DOHH2 (cell line): ENCODE data around the gene DLGAP1.

Experiments
- EZH2phosphoT487 ChIP-seq: fragments of 200-600 bp; sonication (generic); IDR thresholded peaks from 2 replicates; pipeline ENCODE4 v1.6.1; 2017; ENCODE audit warnings: borderline replicate concordance, mild to moderate bottlenecking, antibody characterized with exemption, low read length, moderate library complexity, mixed read lengths
- TF ChIP-seq, protein P1 (sequence below): fragments of 200-600 bp; sonication (generic); IDR thresholded peaks from one replicate; pipeline ENCODE4 v1.5.1; 2014; ENCODE audit warnings: antibody characterized with exemption, mild to moderate bottlenecking, low read depth, low read length; ENCODE audit not compliant: poor library complexity, severe bottlenecking

DNA sequence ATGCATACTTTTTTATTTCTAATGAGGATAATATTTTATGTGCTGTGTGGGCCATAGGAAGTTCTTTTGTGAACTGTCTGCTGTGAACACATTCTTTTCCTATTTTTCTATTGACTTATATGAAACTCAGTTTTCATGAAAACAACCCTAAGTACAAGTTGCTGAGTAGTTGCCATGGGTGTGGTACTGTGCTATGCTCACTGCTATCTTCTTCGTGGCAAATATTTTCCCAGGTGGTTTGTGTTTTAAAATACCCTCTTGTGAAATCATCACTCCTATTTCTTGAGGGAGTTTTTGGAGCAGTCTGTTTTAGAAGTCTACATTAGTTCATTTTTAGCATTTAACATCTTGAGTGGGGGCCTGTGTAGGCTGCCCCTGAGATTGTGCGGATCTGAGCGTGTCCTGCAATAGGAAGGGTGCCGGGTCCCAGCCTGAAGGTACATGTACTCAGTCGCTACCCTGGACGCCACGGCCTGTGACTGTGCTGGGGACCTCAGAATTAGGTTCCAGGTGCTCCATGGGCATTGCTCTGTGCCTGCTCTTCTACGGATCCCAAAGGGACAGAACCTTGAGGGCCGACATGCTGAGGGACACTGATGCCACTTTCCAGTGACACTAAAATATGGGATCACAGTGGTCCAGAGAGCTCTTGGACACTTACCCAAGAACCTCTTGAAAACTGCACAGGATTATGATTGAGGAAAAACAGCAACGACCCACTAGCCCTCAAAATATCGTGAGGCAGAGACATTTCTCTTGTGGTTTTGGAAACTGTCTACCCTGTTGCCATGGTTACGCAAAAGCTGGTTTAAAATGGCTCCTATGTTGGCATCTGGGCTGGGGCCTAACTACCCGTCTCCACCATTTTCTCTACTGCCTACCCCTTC, 524.7 kb downstream of the DLGAP1 start:
- TF ChIP-seq, protein P1, sequence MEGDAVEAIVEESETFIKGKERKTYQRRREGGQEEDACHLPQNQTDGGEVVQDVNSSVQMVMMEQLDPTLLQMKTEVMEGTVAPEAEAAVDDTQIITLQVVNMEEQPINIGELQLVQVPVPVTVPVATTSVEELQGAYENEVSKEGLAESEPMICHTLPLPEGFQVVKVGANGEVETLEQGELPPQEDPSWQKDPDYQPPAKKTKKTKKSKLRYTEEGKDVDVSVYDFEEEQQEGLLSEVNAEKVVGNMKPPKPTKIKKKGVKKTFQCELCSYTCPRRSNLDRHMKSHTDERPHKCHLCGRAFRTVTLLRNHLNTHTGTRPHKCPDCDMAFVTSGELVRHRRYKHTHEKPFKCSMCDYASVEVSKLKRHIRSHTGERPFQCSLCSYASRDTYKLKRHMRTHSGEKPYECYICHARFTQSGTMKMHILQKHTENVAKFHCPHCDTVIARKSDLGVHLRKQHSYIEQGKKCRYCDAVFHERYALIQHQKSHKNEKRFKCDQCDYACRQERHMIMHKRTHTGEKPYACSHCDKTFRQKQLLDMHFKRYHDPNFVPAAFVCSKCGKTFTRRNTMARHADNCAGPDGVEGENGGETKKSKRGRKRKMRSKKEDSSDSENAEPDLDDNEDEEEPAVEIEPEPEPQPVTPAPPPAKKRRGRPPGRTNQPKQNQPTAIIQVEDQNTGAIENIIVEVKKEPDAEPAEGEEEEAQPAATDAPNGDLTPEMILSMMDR: no peak
- TF ChIP-seq EZH2phosphoT487: no peak
